RKO (cell line): Measurements from ENCODE around the gene SECISBP2.

Experiments
- DNase-seq: peaks from one replicate; pipeline ENCODE4 v3.0.0-alpha.2; 2016; ENCODE audit warnings: low spot score

The SECISBP2 gene

GRCh38 chr9:89383030-89383720, 64.9 kb downstream of the SECISBP2 start:
- no peak for DNase-seq

- DNase-seq = no peak
Measured at GRCh38 chr9:89383721-89384300, 65.5 kb downstream of the SECISBP2 start.

- no peak for DNase-seq
Measured at GRCh38 chr9:89384783-89385182, 66.5 kb downstream of the SECISBP2 start.

GRCh38 chr9:89386206-89386605, 67.9 kb downstream of the SECISBP2 start:
- no peak for DNase-seq

- DNase-seq = no peak
Measured at GRCh38 chr9:89386797-89387196, 68.5 kb downstream of the SECISBP2 start.

- no peak for DNase-seq
Measured at GRCh38 chr9:89387197-89387849, 69.0 kb downstream of the SECISBP2 start.

GRCh38 chr9:89388084-89388867, 70.0 kb downstream of the SECISBP2 start:
- no peak for DNase-seq

- no peak for DNase-seq
Measured at GRCh38 chr9:89388868-89389177, 70.5 kb downstream of the SECISBP2 start.

- DNase-seq = no peak
Measured at GRCh38 chr9:89390068-89390555, 71.8 kb downstream of the SECISBP2 start.

GRCh38 chr9:89390578-89391116, 72.3 kb downstream of the SECISBP2 start:
- no peak for DNase-seq

- DNase-seq = no peak
Measured at GRCh38 chr9:89391585-89391984, 73.3 kb downstream of the SECISBP2 start.

- DNase-seq = no peak
Measured at GRCh38 chr9:89394412-89394811, 76.1 kb downstream of the SECISBP2 start.

- no peak for DNase-seq
Measured at GRCh38 chr9:89395931-89396710, 77.8 kb downstream of the SECISBP2 start.

GRCh38 chr9:89397471-89397870, 79.2 kb downstream of the SECISBP2 start:
- DNase-seq = no peak

GRCh38 chr9:89398621-89399020, 80.3 kb downstream of the SECISBP2 start:
- no peak for DNase-seq

- DNase-seq = no peak
Measured at GRCh38 chr9:89400403-89401116, 82.3 kb downstream of the SECISBP2 start.

GRCh38 chr9:89402695-89403427, 84.6 kb downstream of the SECISBP2 start:
- DNase-seq = no peak

- DNase-seq = no peak
Measured at GRCh38 chr9:89404074-89404473, 85.8 kb downstream of the SECISBP2 start.

GRCh38 chr9:89405826-89406225, 87.5 kb downstream of the SECISBP2 start:
- DNase-seq = no peak

- DNase-seq = no peak
Measured at GRCh38 chr9:89407070-89407469, 88.8 kb downstream of the SECISBP2 start.
